Stimulated activated naive CD8-positive, alpha-beta T cell treated with anti-CD3 and anti-CD28 coated beads, Interleukin-15, amount 100 ng/mL, for 72 hours (primary cell): ENCODE measurements around the gene ANKRD22.

ENCODE experiments used
- ATAC-seq: fragments of 150-1000 bp; cut with Tn5 transposase; 2 replicates; pipeline ENCODE4 v1.10.0; 2021; ENCODE audit warnings: mild to moderate bottlenecking, moderate library complexity
- DNase-seq, 2 donors: peaks; one replicate each; pipeline ENCODE4 v3.0.0; 2021 to 2022
- H3K27ac Mint-ChIP-seq, 2 donors: one replicate each; pipeline ENCODE4 v1.8.0; 2022; ENCODE audit warnings: mild to moderate bottlenecking in 2 of 2, mixed read lengths in 2 of 2, moderate library complexity in 2 of 2
- H3K27me3 Mint-ChIP-seq: one replicate; pipeline ENCODE4 v1.8.0; 2022; ENCODE audit warnings: mixed read lengths
- H3K4me1 Mint-ChIP-seq: one replicate; pipeline ENCODE4 v1.8.0; 2022; ENCODE audit warnings: mild to moderate bottlenecking, mixed read lengths
- H3K4me3 Mint-ChIP-seq, 2 donors: one replicate each; pipeline ENCODE4 v1.8.0; 2022; ENCODE audit warnings: mild to moderate bottlenecking in 2 of 2, mixed read lengths in 2 of 2, moderate library complexity in 1 of 2
- H3K9me3 Mint-ChIP-seq, 2 donors: one replicate each; pipeline ENCODE4 v1.8.0; 2022; ENCODE audit warnings: mixed read lengths in 2 of 2

ANKRD22 gene

GRCh38 chr10:88851706-88852105, at the start of gene ANKRD22:
Gene ANKRD22, minus strand, starts transcription at chr10:88851844. Its CDS starts 237 bp downstream, at chr10:88851607.
- no peaks in the 10 kb centered on the region for H3K9me3 Mint-ChIP-seq
- no peak for DNase-seq
- peaks cover 5% of the 10 kb centered on the region for H3K27me3 Mint-ChIP-seq
- H3K27ac Mint-ChIP-seq = peak within 1 kb of the TSS in 1 of 2 donors; percentile 8
- peaks cover 27% of the 10 kb centered on the region for H3K4me1 Mint-ChIP-seq
- no peak for ATAC-seq
- H3K4me3 Mint-ChIP-seq = no peak within 1 kb of the TSS

GRCh38 chr10:88899886-88900285, 48.2 kb upstream of the ANKRD22 start:
- no peak for ATAC-seq
- Mint-ChIP-seq H3K27me3 (no peaks in the 10 kb centered on the region), H3K4me3 (peak overlapping the region; percentile 2 to 13), H3K9me3 (no peaks in the 10 kb centered on the region), H3K27ac (peak overlapping the region in 1 of 2 donors; percentile 72), H3K4me1 (peaks cover 87% of the 10 kb centered on the region)
- no peak for DNase-seq

GRCh38 chr10:88898727-88899126, 47.1 kb upstream of the ANKRD22 start:
- Mint-ChIP-seq H3K9me3 (no peaks in the 10 kb centered on the region), H3K27ac (no peak overlapping the region), H3K27me3 (no peaks in the 10 kb centered on the region), H3K4me3 (peak overlapping the region in 1 of 2 donors; percentile 18), H3K4me1 (peaks cover 95% of the 10 kb centered on the region)
- no peak for DNase-seq
- ATAC-seq = no peak

- ATAC-seq = peak; percentile 71
- Mint-ChIP-seq H3K9me3 (no peaks in the 10 kb centered on the region), H3K27me3 (no peaks in the 10 kb centered on the region), H3K4me1 (peaks cover 88% of the 10 kb centered on the region), H3K27ac (peak overlapping the region; percentile 71 to 92), H3K4me3 (peak overlapping the region; percentile 74 to 80)
- DNase-seq = peak; percentile 17 to 21
These were observed 45.6 kb upstream of the ANKRD22 start for GRCh38 chr10:88896994-88897853.

- DNase-seq = no peak
- Mint-ChIP-seq H3K27me3 (no peaks in the 10 kb centered on the region), H3K4me3 (peak overlapping the region; percentile 74 to 80), H3K27ac (peak overlapping the region; percentile 92 to 93), H3K4me1 (peaks cover 86% of the 10 kb centered on the region), H3K9me3 (no peaks in the 10 kb centered on the region)
- ATAC-seq = peak; percentile 33
These were observed 44.8 kb upstream of the ANKRD22 start for GRCh38 chr10:88896372-88896993.

- no peak for DNase-seq
- ATAC-seq = no peak
- Mint-ChIP-seq H3K9me3 (no peaks in the 10 kb centered on the region), H3K4me1 (peaks cover 84% of the 10 kb centered on the region), H3K27me3 (no peaks in the 10 kb centered on the region), H3K4me3 (no peak overlapping the region), H3K27ac (no peak overlapping the region)
These were observed 43.6 kb upstream of the ANKRD22 start for GRCh38 chr10:88895250-88895649.

- Mint-ChIP-seq H3K4me1 (peaks cover 83% of the 10 kb centered on the region), H3K27me3 (no peaks in the 10 kb centered on the region), H3K4me3 (no peak overlapping the region), H3K27ac (no peak overlapping the region), H3K9me3 (no peaks in the 10 kb centered on the region)
- no peak for DNase-seq
- no peak for ATAC-seq
These were observed 42.0 kb upstream of the ANKRD22 start for GRCh38 chr10:88893611-88894010.

GRCh38 chr10:88892222-88892967, 40.8 kb upstream of the ANKRD22 start:
- Mint-ChIP-seq H3K9me3 (no peaks in the 10 kb centered on the region), H3K27ac (no peak overlapping the region), H3K27me3 (no peaks in the 10 kb centered on the region), H3K4me1 (peaks cover 81% of the 10 kb centered on the region), H3K4me3 (no peak overlapping the region)
- DNase-seq = no peak
- no peak for ATAC-seq

- H3K27me3 Mint-ChIP-seq = no peaks in the 10 kb centered on the region
- DNase-seq (no peak), ATAC-seq (no peak)
- no peak overlapping the region for H3K27ac Mint-ChIP-seq
- H3K9me3 Mint-ChIP-seq = no peaks in the 10 kb centered on the region
- peaks cover 77% of the 10 kb centered on the region for H3K4me1 Mint-ChIP-seq
- no peak overlapping the region for H3K4me3 Mint-ChIP-seq
These were observed 39.2 kb upstream of the ANKRD22 start for GRCh38 chr10:88890681-88891381.

GRCh38 chr10:88889559-88890337, 38.1 kb upstream of the ANKRD22 start:
- Mint-ChIP-seq H3K9me3 (no peaks in the 10 kb centered on the region), H3K27ac (peak overlapping the region in 1 of 2 donors; percentile 3), H3K4me3 (no peak overlapping the region), H3K4me1 (peaks cover 79% of the 10 kb centered on the region), H3K27me3 (no peaks in the 10 kb centered on the region)
- DNase-seq (no peak), ATAC-seq (no peak)

GRCh38 chr10:88888810-88889445, 37.3 kb upstream of the ANKRD22 start:
- Mint-ChIP-seq H3K9me3 (no peaks in the 10 kb centered on the region), H3K4me1 (peaks cover 79% of the 10 kb centered on the region), H3K27me3 (no peaks in the 10 kb centered on the region), H3K27ac (no peak overlapping the region), H3K4me3 (no peak overlapping the region)
- DNase-seq (no peak), ATAC-seq (no peak)

GRCh38 chr10:88886557-88886956, 34.9 kb upstream of the ANKRD22 start:
- no peak overlapping the region for H3K27ac Mint-ChIP-seq
- H3K9me3 Mint-ChIP-seq = no peaks in the 10 kb centered on the region
- H3K27me3 Mint-ChIP-seq = no peaks in the 10 kb centered on the region
- peaks cover 85% of the 10 kb centered on the region for H3K4me1 Mint-ChIP-seq
- no peak overlapping the region for H3K4me3 Mint-ChIP-seq
- peak; percentile 92 for ATAC-seq
- DNase-seq = no peak

GRCh38 chr10:88883448-88883809, 31.8 kb upstream of the ANKRD22 start:
- DNase-seq = no peak

More at GRCh38 chr10:88883448-88883809, 31.8 kb upstream of the ANKRD22 start:
- H3K4me3 Mint-ChIP-seq = peak overlapping the region; percentile 16 to 91
- no peaks in the 10 kb centered on the region for H3K27me3 Mint-ChIP-seq
- H3K9me3 Mint-ChIP-seq = no peaks in the 10 kb centered on the region
- H3K4me1 Mint-ChIP-seq = peaks cover 75% of the 10 kb centered on the region
- ATAC-seq = no peak
- peak overlapping the region in 1 of 2 donors; percentile 80 for H3K27ac Mint-ChIP-seq
